Activated CD8-positive, alpha-beta T cell treated with anti-CD3 and anti-CD28 coated beads for 36 hours (primary cell): ENCODE data around the gene SLC49A4. TPM values are rescaled to one million over a fixed set of nuclear protein-coding genes. Genes with fewer than 3 reads are reported as not detected.

Experiments
- ATAC-seq: fragments of 200-7000 bp; cut with Tn5 transposase; one replicate; pipeline ENCODE4 v1.10.0; 2021; ENCODE audit warnings: mild to moderate bottlenecking, moderate library complexity
- CTCF ChIA-PET: fragments of 350-600 bp; sonication (Branson Sonifier 250); formaldehyde crosslinking; loops from one replicate; lab custom pipeline; 2021; ENCODE audit warnings: antibody characterized with exemption; lab: Charles Lee
- POLR2A ChIA-PET: fragments of 350-600 bp; sonication (Branson Sonifier 250); formaldehyde crosslinking; loops from one replicate; lab custom pipeline; 2021; ENCODE audit warnings: antibody characterized with exemption; lab: Charles Lee
- DNase-seq: peaks from one replicate; pipeline ENCODE4 v3.0.0-alpha.2; 2020
- H3K27ac Mint-ChIP-seq: one replicate; pipeline ENCODE4 v1.8.0; 2021; ENCODE audit warnings: mild to moderate bottlenecking, mixed read lengths
- H3K27me3 Mint-ChIP-seq: one replicate; pipeline ENCODE4 v1.8.0; 2021; ENCODE audit warnings: mixed read lengths
- H3K36me3 Mint-ChIP-seq: one replicate; pipeline ENCODE4 v1.8.0; 2021; ENCODE audit warnings: low read depth, mixed read lengths
- H3K4me1 Mint-ChIP-seq: one replicate; pipeline ENCODE4 v1.8.0; 2021; ENCODE audit warnings: low read depth, mixed read lengths
- H3K4me3 Mint-ChIP-seq: one replicate; pipeline ENCODE4 v1.8.0; 2021; ENCODE audit warnings: mild to moderate bottlenecking, moderate library complexity, mixed read lengths
- H3K9me3 Mint-ChIP-seq: one replicate; pipeline ENCODE4 v1.8.0; 2021; ENCODE audit warnings: mixed read lengths
- intact Hi-C: fragments of 100-400 bp; cut with micrococcal nuclease; formaldehyde crosslinking; loops from one replicate; pipeline ENCODE4 v1.10.0; 2022
- total RNA-seq, 2 experiments: library from RNA; stranded (reverse); gene quantifications; one replicate each; pipeline ENCODE4 v1.2.3, GENCODE V29; 2021
- TF ChIP-seq, protein P1 (sequence below): fragments of 200-600 bp; IDR thresholded peaks from one replicate; pipeline ENCODE4 v1.8.0; 2022; ENCODE audit warnings: antibody characterized with exemption, mild to moderate bottlenecking

Gene SLC49A4
- total RNA-seq, 2 experiments from 2014 or later, result 1.6 to 1.9 TPM

DNA sequence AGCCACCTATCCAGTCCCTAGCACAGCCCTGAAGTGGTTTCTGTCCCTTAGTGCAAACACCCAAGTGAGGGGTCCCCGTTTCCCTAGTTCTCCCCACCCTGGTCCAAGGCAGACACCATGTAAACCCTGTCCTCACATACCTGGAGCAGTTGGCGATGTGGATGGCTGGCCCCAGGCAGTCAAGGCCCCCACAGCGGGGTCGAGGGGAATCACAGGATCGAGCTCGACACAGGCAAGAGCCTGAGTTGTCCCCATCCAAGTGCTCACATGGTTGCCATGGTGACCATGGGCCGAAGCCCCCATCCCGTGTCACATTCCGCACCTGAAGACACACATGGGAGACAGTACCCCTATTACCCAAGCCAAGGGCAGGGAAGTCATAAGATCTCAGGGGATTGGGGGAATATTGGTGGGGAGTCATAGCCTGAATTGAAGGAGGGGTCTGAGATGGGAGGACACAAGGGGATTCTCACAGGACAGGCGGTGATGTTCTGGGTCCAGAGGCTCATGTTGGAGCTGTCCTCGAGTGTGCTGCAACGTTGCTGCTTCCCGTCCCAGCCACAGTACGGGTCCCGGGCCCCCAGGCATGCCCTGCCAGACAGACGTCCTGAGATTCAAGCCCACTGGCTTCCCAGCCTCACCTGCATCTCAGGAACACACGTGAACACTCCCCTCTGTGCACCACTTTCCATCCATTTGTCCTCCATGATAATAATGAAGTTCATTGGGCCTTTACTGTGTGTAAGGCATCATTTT, 120.6 kb downstream of the SLC49A4 start:
- H3K27ac Mint-ChIP-seq, result no peak overlapping the region
- CTCF ChIA-PET, result no interaction called here
- ATAC-seq (no peak), DNase-seq (no peak)
- H3K27me3 Mint-ChIP-seq, result peaks cover 22% of the 10 kb centered on the region
- intact Hi-C loops, result no loop called here
- no peaks in the 10 kb centered on the region for H3K9me3 Mint-ChIP-seq
- POLR2A ChIA-PET, result no interaction called here
- peaks cover 4% of the 10 kb centered on the region for H3K4me1 Mint-ChIP-seq
- TF ChIP-seq, protein P1, sequence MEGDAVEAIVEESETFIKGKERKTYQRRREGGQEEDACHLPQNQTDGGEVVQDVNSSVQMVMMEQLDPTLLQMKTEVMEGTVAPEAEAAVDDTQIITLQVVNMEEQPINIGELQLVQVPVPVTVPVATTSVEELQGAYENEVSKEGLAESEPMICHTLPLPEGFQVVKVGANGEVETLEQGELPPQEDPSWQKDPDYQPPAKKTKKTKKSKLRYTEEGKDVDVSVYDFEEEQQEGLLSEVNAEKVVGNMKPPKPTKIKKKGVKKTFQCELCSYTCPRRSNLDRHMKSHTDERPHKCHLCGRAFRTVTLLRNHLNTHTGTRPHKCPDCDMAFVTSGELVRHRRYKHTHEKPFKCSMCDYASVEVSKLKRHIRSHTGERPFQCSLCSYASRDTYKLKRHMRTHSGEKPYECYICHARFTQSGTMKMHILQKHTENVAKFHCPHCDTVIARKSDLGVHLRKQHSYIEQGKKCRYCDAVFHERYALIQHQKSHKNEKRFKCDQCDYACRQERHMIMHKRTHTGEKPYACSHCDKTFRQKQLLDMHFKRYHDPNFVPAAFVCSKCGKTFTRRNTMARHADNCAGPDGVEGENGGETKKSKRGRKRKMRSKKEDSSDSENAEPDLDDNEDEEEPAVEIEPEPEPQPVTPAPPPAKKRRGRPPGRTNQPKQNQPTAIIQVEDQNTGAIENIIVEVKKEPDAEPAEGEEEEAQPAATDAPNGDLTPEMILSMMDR, result no peak
- H3K4me3 Mint-ChIP-seq, result no peak overlapping the region
- H3K36me3 Mint-ChIP-seq, result no peaks in the 10 kb centered on the region

DNA sequence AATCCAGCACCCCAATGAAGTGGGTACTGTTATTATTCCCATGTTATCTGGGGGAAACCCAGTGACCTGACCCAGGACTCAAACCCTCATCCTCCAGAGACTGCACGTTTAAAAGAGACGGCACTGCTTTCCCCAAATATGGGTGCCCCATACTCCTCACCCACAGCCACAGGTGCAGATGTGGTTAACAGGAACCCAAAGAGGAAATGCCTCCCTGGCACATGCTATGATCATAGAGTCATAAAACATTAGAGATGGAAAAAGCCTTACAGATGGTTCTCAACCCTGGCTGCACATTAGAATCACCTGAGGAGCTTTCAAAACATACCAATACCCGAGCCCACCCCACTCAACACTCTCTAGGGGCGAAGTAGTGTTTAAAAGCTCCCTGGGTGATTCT, 121.2 kb downstream of the SLC49A4 start:
- TF ChIP-seq, protein P1, result no peak
- H3K27ac Mint-ChIP-seq, result no peak overlapping the region
- intact Hi-C loops, result no loop called here
- H3K4me1 Mint-ChIP-seq, result peaks cover 4% of the 10 kb centered on the region
- DNase-seq (peak; percentile 15), ATAC-seq (no peak)
- ChIA-PET CTCF (no interaction called here), POLR2A (no interaction called here)
- no peaks in the 10 kb centered on the region for H3K36me3 Mint-ChIP-seq
- H3K4me3 Mint-ChIP-seq, result no peak overlapping the region
- H3K27me3 Mint-ChIP-seq, result peaks cover 18% of the 10 kb centered on the region
- H3K9me3 Mint-ChIP-seq, result no peaks in the 10 kb centered on the region

DNA sequence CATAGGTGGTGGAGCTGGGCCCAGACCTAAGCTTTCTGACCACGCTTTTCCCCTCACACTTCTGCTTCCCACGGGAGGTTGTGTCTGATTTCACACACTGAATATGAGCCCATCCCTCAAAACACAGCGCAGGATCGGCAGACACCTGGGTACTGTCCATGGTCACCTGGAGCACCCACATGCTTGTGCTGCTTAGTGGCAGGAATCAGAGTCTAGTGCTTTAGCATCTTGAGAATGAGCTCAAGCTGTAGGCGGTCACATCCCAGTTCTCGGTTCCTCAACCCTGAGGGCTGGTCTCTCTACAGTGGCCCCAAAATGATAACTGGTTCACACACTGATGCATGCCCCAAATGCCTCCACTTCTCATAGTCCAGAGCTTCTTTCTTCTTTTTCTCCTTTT, 121.7 kb downstream of the SLC49A4 start:
- H3K4me3 Mint-ChIP-seq, result no peak overlapping the region
- CTCF ChIA-PET, result no interaction called here
- H3K27me3 Mint-ChIP-seq, result peaks cover 19% of the 10 kb centered on the region

DNA sequence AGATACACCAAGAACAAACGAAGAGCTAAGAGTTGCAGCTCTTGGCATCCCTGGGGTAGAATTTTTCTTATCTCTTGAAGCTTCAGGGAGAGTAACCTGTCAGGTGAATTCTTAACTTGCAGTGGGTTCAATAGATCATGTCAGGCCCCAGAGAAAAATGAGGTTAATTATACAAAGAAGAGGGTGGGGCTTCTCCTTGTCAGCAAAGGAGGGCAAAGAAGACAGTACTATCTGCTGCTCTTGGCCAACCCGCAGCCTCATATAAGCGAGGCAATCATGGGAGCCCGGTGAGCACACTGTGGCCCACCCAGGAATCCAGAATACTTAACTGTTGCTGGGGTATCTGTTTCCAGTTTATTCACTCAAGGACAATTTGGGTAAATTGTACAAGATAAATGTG, 122.5 kb downstream of the SLC49A4 start:
- CTCF ChIA-PET, result no interaction called here
- H3K4me3 Mint-ChIP-seq, result no peak overlapping the region
- intact Hi-C loops, result no loop called here

More for the DNA sequence above, 121.7 kb downstream of the SLC49A4 start:
- Mint-ChIP-seq H3K27ac (no peak overlapping the region), H3K4me1 (peaks cover 5% of the 10 kb centered on the region), H3K9me3 (no peaks in the 10 kb centered on the region), H3K36me3 (no peaks in the 10 kb centered on the region)
- ATAC-seq (no peak), DNase-seq (no peak)
- TF ChIP-seq, protein P1, result no peak
- POLR2A ChIA-PET, result no interaction called here
- intact Hi-C loops, result no loop called here

More for the DNA sequence above, 122.5 kb downstream of the SLC49A4 start:
- no peaks in the 10 kb centered on the region for H3K9me3 Mint-ChIP-seq
- DNase-seq, result no peak
- POLR2A ChIA-PET, result interaction anchor here (0.7 kb wide), 1 partner anchor 200 kb away, joined by 3 read pairs; no protein-coding TSS in a partner anchor
- H3K27me3 Mint-ChIP-seq, result peaks cover 16% of the 10 kb centered on the region
- no peak for ATAC-seq
- no peaks in the 10 kb centered on the region for H3K36me3 Mint-ChIP-seq
- TF ChIP-seq, protein P1, result no peak
- H3K4me1 Mint-ChIP-seq, result peaks cover 6% of the 10 kb centered on the region
- H3K27ac Mint-ChIP-seq, result no peak overlapping the region
